Sigmoid colon (tissue), 7 donors: ENCODE data around the gene IGLL5. TPM values are rescaled to one million over a fixed set of nuclear protein-coding genes. Genes with fewer than 3 reads are reported as not detected.

ENCODE experiments used
- DNase-seq: peaks from one replicate; pipeline ENCODE4 v3.0.0-alpha.2; 2019
- H3K27ac ChIP-seq, 4 donors: fragments of 200-600 bp; sonication (generic); one replicate each; pipeline ENCODE4 v1.5.1; 2016 to 2019; ENCODE audit warnings: mild to moderate bottlenecking in 1 of 4
- H3K27me3 ChIP-seq, 3 donors: fragments of 200-600 bp; sonication (generic); one replicate each; pipeline ENCODE4 v1.5.1; 2019; ENCODE audit warnings: mild to moderate bottlenecking in 1 of 3
- H3K36me3 ChIP-seq, 4 donors: fragments of 200-600 bp; sonication (generic); one replicate each; pipeline ENCODE4 v1.5.1; 2016 to 2019
- H3K4me1 ChIP-seq, 4 donors: fragments of 200-600 bp; sonication (generic); one replicate each; pipeline ENCODE4 v1.5.1; 2017 to 2019
- H3K4me3 ChIP-seq, 4 donors: fragments of 200-600 bp; sonication (generic); one replicate each; pipeline ENCODE4 v1.5.1; 2017 to 2019; ENCODE audit warnings: mild to moderate bottlenecking in 2 of 4, moderate library complexity in 1 of 4
- H3K9me3 ChIP-seq, 4 donors: fragments of 200-600 bp in 3 of 4; sonication (generic) in 3 of 4; one replicate each; pipeline versions ENCODE4 v1.5.1 to v1.6.1; 2013 to 2019
- EP300 ChIP-seq, 4 donors: sonication (generic); formaldehyde crosslinking; IDR thresholded peaks; one replicate each; pipeline ENCODE4 v1.6.1; 2017; ENCODE audit warnings: antibody characterized with exemption in 4 of 4
- POLR2A ChIP-seq, 2 donors: fragments of 450-650 bp; IDR thresholded peaks; one replicate each; pipeline ENCODE4 v1.6.1; 2016; ENCODE audit warnings: antibody characterized with exemption in 2 of 2, mild to moderate bottlenecking in 2 of 2, moderate library complexity in 2 of 2
- POLR2AphosphoS5 ChIP-seq, 4 donors: sonication (generic); formaldehyde crosslinking; IDR thresholded peaks; one replicate each; pipeline ENCODE4 v1.6.1; 2017; ENCODE audit warnings: antibody characterized with exemption in 4 of 4
- WGBS, 2 donors: extraction: QIAGEN DNeasy Blood & Tissue Kit; methylation state at CpG; one replicate each; pipeline ENCODE4 v1.1.7; 2013; 5-methylcytosine and 5-hydroxymethylcytosine counted together
- intact Hi-C: fragments of 100-400 bp; cut with DNase I; formaldehyde crosslinking; loops from one replicate; pipeline ENCODE4 v1.15.1; 2023
- polyA plus RNA-seq, 3 donors: library from polyadenylated mRNA; stranded (reverse); fragments of 200-250 nt; gene quantifications; one replicate each; pipeline ENCODE4 v1.2.3, GENCODE V29; 2013
- total RNA-seq, 4 donors: library from RNA; depleted of rRNA; stranded (reverse); fragments of >200 nt; gene quantifications; one replicate each; pipeline ENCODE4 v1.1.0, GENCODE V29; 2016
- TF ChIP-seq, protein P1 (sequence below), 4 experiments: fragments of 450-650 bp in 3 of 4; fragments of 200-600 bp in 1 of 4; IDR thresholded peaks; one replicate each; pipeline ENCODE4 v1.5.1; 2016 to 2019; ENCODE audit warnings: antibody characterized with exemption in 4 of 4, mild to moderate bottlenecking in 3 of 4, moderate library complexity in 2 of 4
- donor health status: healthy with polysubstance abuse.
- donor health status: Bipolar disorder and iron deficiency.
- donor health status: healthy.

IGLL5 gene
- total and polyA plus RNA-seq, 7 donors = 0.99 to 39.6 (median 14.2) TPM; not detected in 3

DNA sequence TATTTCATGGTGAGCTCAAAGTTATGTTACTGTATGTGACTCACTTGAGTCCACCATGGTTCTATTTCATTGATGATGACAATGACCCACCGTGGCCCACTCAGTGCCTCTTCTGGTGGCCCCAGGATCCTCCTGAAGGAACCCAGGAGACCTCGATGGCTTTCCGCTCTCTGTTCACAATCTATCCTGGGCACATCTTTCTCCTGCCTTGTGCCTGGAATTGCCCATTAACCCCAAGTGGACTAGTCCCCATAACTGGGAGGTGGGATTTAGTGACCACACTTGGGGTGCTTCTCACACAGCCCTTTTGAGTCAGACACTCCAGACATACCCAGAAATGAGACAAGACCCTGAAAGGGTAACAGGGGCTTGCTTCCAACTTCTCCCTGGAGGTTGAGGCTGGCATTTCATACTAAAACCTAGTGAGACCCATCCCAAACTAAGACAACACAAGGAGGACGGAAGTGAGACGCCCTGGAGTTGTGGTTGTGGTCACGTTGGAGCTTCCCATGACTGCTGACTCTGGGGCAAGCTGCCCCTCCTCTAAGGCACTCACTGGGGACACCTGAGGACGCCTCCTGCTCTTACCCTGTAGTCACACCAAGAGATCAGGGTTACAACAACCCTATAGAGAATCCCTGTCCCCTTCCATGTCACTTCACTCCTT lies 22.1 kb downstream of the IGLL5 start:
- TF ChIP-seq POLR2A (IDR thresholded peaks at IDR 0.05) = no peak
- TF ChIP-seq, protein P1, sequence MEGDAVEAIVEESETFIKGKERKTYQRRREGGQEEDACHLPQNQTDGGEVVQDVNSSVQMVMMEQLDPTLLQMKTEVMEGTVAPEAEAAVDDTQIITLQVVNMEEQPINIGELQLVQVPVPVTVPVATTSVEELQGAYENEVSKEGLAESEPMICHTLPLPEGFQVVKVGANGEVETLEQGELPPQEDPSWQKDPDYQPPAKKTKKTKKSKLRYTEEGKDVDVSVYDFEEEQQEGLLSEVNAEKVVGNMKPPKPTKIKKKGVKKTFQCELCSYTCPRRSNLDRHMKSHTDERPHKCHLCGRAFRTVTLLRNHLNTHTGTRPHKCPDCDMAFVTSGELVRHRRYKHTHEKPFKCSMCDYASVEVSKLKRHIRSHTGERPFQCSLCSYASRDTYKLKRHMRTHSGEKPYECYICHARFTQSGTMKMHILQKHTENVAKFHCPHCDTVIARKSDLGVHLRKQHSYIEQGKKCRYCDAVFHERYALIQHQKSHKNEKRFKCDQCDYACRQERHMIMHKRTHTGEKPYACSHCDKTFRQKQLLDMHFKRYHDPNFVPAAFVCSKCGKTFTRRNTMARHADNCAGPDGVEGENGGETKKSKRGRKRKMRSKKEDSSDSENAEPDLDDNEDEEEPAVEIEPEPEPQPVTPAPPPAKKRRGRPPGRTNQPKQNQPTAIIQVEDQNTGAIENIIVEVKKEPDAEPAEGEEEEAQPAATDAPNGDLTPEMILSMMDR (IDR thresholded peaks at IDR 0.05) = no peak
- TF ChIP-seq EP300 (IDR thresholded peaks at IDR 0.05) = no peak
- TF ChIP-seq POLR2AphosphoS5 (IDR thresholded peaks at IDR 0.05) = no peak
- Histone ChIP-seq H3K4me1 (no peaks in the 10 kb centered on the region), H3K27me3 (no peaks in the 10 kb centered on the region), H3K36me3 (no peaks in the 10 kb centered on the region), H3K9me3 (no peaks in the 10 kb centered on the region), H3K4me3 (no peak overlapping the region), H3K27ac (no peak overlapping the region)
- intact Hi-C loops = no loop called here
- DNase-seq = no peak
- 73 to 78% methylated on average over 7 of the region's 7 CpGs for WGBS, 2 donors

DNA sequence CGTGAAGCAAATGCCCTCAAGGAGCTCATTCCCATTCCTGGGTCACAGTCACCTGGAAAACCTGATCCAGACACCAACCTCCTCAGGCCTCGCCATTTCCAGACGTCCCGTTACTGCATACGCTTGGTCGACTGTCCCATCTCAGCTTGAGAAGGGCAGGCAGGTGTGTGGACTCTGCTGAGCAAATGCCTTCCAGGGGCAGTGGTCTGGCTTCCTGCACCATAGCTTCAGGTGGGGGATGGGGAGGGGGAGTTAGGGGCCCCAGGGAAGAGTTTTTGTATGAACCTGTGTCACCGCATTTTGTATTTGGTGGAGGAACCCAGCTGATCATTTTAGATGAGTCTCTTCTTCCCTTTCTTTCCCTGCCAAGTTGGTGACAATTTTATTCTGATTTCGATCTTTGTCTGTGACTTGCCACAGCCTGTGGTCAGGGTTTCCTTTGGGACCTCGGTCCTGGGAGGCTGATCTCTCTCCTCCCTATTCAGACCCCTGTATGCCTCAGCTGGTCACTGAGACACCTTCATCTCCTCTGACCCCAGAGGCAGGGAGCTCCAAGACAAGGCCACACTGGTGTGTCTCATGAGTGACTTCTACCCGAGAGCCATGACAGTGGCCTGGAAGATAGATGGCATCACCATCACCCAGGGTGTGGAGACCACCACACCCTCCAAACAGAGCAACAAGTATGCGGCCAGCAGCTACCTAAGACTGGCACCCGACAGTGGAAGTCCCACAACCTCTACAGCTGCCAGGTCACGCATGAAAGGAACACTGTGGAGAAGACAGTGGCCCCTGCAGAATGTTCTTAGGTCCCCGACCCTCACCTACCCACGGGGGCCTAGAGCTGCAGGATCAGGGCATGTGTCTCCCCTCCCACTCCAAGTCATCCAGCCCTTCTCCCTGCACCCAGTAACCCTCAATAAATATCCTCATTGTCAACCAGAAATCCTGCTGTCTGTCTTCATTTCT lies 22.9 kb downstream of the IGLL5 start:
- no peak for DNase-seq
- no peak overlapping the region for H3K27ac ChIP-seq
- H3K9me3 ChIP-seq = no peaks in the 10 kb centered on the region
- intact Hi-C loops = no loop called here
- H3K4me3 ChIP-seq = no peak overlapping the region
- no peaks in the 10 kb centered on the region for H3K36me3 ChIP-seq
- TF ChIP-seq, protein P1 (IDR thresholded peaks at IDR 0.05) = no peak
- no peak for TF ChIP-seq EP300 (IDR thresholded peaks at IDR 0.05)
- TF ChIP-seq POLR2A (IDR thresholded peaks at IDR 0.05) = no peak
- TF ChIP-seq POLR2AphosphoS5 (IDR thresholded peaks at IDR 0.05) = no peak
- H3K27me3 ChIP-seq = no peaks in the 10 kb centered on the region
- no peaks in the 10 kb centered on the region for H3K4me1 ChIP-seq
- 72 to 75% methylated on average over 15 of the region's 15 CpGs for WGBS, 2 donors

DNA sequence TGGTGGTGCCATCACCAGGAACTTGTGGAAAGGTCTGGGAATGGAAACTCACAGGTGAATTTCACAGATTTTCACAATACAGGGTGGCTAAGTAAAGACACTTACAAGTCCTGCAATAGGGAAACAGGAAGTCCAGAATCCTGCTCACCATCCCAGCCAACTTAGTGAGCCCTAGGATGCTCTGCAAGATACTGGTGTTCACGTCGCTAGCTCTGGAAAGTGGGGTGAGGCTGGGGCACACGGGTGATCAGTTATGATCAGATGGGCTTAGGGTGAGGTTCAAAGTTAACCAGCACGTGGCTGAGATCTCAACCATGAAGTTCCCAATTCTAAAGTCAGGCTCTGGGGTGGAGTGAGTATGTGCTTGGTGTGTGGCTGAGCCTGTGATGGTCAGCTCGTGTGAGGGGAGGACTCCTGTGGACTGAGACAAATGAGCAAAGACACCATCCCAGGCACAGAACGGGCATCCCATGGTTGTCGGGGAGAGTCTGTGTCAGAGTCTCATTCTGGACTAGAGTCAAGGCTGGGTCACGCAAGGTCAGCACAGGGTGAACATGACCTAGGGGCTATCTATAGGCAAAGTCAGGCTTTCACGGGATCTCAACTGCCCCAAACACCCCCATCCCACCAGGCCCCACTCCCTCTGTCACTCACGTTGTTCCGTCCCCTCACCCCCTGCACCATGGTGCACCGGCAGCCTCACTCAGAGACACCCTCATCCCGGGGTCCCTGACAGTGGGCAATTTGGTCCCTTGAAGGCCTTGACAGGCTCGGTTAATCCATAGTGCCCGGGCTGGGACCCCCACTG lies 23.9 kb downstream of the IGLL5 start:
- Histone ChIP-seq H3K4me1 (no peaks in the 10 kb centered on the region), H3K27ac (no peak overlapping the region), H3K4me3 (no peak overlapping the region), H3K27me3 (no peaks in the 10 kb centered on the region), H3K9me3 (no peaks in the 10 kb centered on the region), H3K36me3 (no peaks in the 10 kb centered on the region)
- no peak for DNase-seq
- WGBS, 2 donors = 78 to 80% methylated on average over 15 of the region's 15 CpGs
- intact Hi-C loops = no loop called here
- TF ChIP-seq EP300 (IDR thresholded peaks at IDR 0.05) = no peak
- TF ChIP-seq, protein P1 (IDR thresholded peaks at IDR 0.05) = no peak
- TF ChIP-seq POLR2A (IDR thresholded peaks at IDR 0.05) = no peak
- TF ChIP-seq POLR2AphosphoS5 (IDR thresholded peaks at IDR 0.05) = no peak

DNA sequence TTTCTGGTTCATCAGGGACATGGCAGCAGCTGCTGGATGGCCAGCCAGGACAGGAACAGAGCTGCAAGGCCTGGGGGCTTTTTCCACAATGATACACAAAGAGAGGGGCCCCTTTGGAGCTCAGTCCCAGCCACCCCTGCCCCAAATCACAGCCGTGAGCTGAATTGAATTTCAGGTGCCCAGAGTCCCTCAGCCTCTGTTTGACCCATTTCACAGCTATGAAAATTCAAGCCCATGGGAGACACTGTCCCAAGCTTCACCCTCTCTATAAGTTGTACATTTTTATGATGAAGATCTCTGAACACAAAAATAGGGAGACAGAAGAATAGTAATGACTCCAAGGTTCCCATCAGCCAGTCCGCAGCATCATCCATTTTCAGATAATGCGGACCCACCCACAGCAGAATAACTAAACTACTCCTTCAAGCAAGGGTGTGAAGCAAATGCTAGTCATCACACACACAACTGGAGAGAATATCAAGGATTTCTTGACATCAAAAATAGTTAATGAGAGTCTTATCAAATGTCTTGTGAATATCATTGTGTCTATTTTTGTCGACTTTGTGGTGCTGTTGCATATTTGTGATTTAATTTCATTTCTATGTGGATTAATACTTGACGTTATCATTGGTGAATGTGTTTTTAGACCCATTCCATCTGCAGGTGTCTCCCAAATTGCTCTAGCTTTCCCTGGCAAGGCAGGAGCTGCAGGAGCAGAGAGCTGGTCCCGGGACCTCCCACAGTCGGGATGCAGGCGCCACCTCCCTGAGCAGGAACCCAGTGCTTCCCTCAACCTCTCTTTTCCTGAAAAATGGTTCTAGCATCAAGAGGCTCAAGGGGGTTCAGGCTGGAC lies 24.7 kb downstream of the IGLL5 start:
- 82 to 90% methylated on average over 8 of the region's 8 CpGs for WGBS, 2 donors
- intact Hi-C loops = no loop called here

More for the DNA sequence above, 24.7 kb downstream of the IGLL5 start:
- Histone ChIP-seq H3K9me3 (no peaks in the 10 kb centered on the region), H3K4me1 (no peaks in the 10 kb centered on the region), H3K4me3 (no peak overlapping the region), H3K27ac (no peak overlapping the region), H3K27me3 (no peaks in the 10 kb centered on the region), H3K36me3 (no peaks in the 10 kb centered on the region)
- TF ChIP-seq POLR2AphosphoS5 (IDR thresholded peaks at IDR 0.05) = no peak
- no peak for TF ChIP-seq POLR2A (IDR thresholded peaks at IDR 0.05)
- no peak for TF ChIP-seq EP300 (IDR thresholded peaks at IDR 0.05)
- TF ChIP-seq, protein P1 (IDR thresholded peaks at IDR 0.05) = no peak
- no peak for DNase-seq
